MM.1S (cell line): Measurements from ENCODE around the gene ADNP2.

Experiments used
- CTCF ChIP-seq: fragments of 300-600 bp; sonication (generic); IDR thresholded peaks from 2 replicates; pipeline ENCODE4 v1.5.1; 2016; ENCODE audit warnings: antibody characterized with exemption, low read length, mixed read lengths
- EZH2 ChIP-seq: fragments of 300-600 bp; sonication (generic); optimal IDR thresholded peaks from 2 replicates; pipeline ENCODE3; 2017; ENCODE audit warnings: low read depth, mild to moderate bottlenecking, antibody characterized with exemption, low read length, mixed read lengths

- no peak for TF ChIP-seq CTCF
- TF ChIP-seq EZH2, result no peak
These were observed 57.7 kb downstream of the ADNP2 start for GRCh38 chr18:80166725-80167124.
